ENCODE data around the gene CDIPT. TPM values are rescaled to one million over a fixed set of nuclear protein-coding genes. Genes with fewer than 3 reads are reported as not detected.
A peak's percentile ranks its signal among the peaks of the same experiment; 100 is the strongest.

The CDIPT gene
- total RNA-seq, 1 experiment from 2014 or later, result 42.7 TPM

- CTCF ChIA-PET, result interaction anchor here (0.7 kb wide), 1 partner anchor 35 kb away, joined by 3 read pairs; no protein-coding TSS in a partner anchor
- intact Hi-C loops (cut with micrococcal nuclease), result no loop called here
- no peak for TF ChIP-seq CTCF (IDR thresholded peaks at IDR 0.05; ENCODE audit: unreplicated experiment)
- no TSS peak for BruUV-seq (replicated peaks)
- no peaks in the 10 kb centered on the region for H3K9me3 Mint-ChIP-seq (ENCODE audit: unreplicated experiment)
- no peaks in the 10 kb centered on the region for H3K27me3 Mint-ChIP-seq (ENCODE audit: insufficient read depth, unreplicated experiment)
- no peak overlapping the region for H3K27ac Mint-ChIP-seq (ENCODE audit: low read depth, unreplicated experiment)
- H3K4me1 Mint-ChIP-seq (ENCODE audit: insufficient read depth, unreplicated experiment), result peaks cover 36% of the 10 kb centered on the region
- peak overlapping the region; percentile 34 for H3K4me3 Mint-ChIP-seq (ENCODE audit: unreplicated experiment)
- H3K36me3 Mint-ChIP-seq (ENCODE audit: insufficient read depth, unreplicated experiment), result peaks cover 31% of the 10 kb centered on the region
- no peak for DNase-seq (ENCODE audit: unreplicated experiment)
- POLR2A ChIA-PET, result interaction anchor here (0.6 to 0.7 kb wide), 2 partner anchors 23 to 745 kb away, joined by 3 read pairs; partner anchors contain the start of gene KIF22
These were observed 49.1 kb downstream of the CDIPT start for GRCh38 chr16:29813644-29814562.

- Mint-ChIP-seq H3K27ac (ENCODE audit: low read depth, unreplicated experiment) (no peak overlapping the region), H3K27me3 (ENCODE audit: insufficient read depth, unreplicated experiment) (no peaks in the 10 kb centered on the region), H3K4me1 (ENCODE audit: insufficient read depth, unreplicated experiment) (peaks cover 36% of the 10 kb centered on the region), H3K4me3 (ENCODE audit: unreplicated experiment) (peak overlapping the region; percentile 69), H3K9me3 (ENCODE audit: unreplicated experiment) (no peaks in the 10 kb centered on the region), H3K36me3 (ENCODE audit: insufficient read depth, unreplicated experiment) (peaks cover 31% of the 10 kb centered on the region)
- intact Hi-C loops (cut with micrococcal nuclease), result no loop called here
- CTCF ChIA-PET, result interaction anchor here (0.6 to 0.7 kb wide), 3 partner anchors 36 to 870 kb away, joined by 3 read pairs; no protein-coding TSS in a partner anchor
- no TSS peak for BruUV-seq (replicated peaks)
- TF ChIP-seq CTCF (IDR thresholded peaks at IDR 0.05; ENCODE audit: unreplicated experiment), result no peak
- POLR2A ChIA-PET, result interaction anchor here (0.7 kb wide), 1 partner anchor 746 kb away, joined by 3 read pairs; no protein-coding TSS in a partner anchor
- no peak for DNase-seq (ENCODE audit: unreplicated experiment)
These were observed 50.0 kb downstream of the CDIPT start for GRCh38 chr16:29812754-29813643.

- BruUV-seq (replicated peaks), result no TSS peak
- DNase-seq (ENCODE audit: unreplicated experiment), result no peak
- Mint-ChIP-seq H3K4me1 (ENCODE audit: insufficient read depth, unreplicated experiment) (peaks cover 35% of the 10 kb centered on the region), H3K4me3 (ENCODE audit: unreplicated experiment) (peak within 1 kb of the TSS; percentile 69), H3K27ac (ENCODE audit: low read depth, unreplicated experiment) (peak within 1 kb of the TSS; percentile 40), H3K9me3 (ENCODE audit: unreplicated experiment) (no peaks in the 10 kb centered on the region), H3K36me3 (ENCODE audit: insufficient read depth, unreplicated experiment) (peaks cover 37% of the 10 kb centered on the region), H3K27me3 (ENCODE audit: insufficient read depth, unreplicated experiment) (no peaks in the 10 kb centered on the region)
- POLR2A ChIA-PET, result interaction anchor here (1.0 to 2.0 kb wide), 5 partner anchors 9 to 114 kb away, joined by 4 to 16 read pairs (median 6); partner anchors contain the start of genes KCTD13, KIF22 and MVP
- CTCF ChIA-PET, result interaction anchor here (0.6 to 0.9 kb wide), 2 partner anchors 132 to 618 kb away, joined by 3 read pairs; partner anchors contain the start of gene DCTPP1
- TF ChIP-seq CTCF (IDR thresholded peaks at IDR 0.05; ENCODE audit: unreplicated experiment), result no peak
- intact Hi-C loops (cut with micrococcal nuclease), result no loop called here
These were observed 50.9 kb downstream of the CDIPT start, which contains the start of gene PRRT2 for GRCh38 chr16:29811896-29812665. Gene PRRT2 (plus strand): TSS chr16:29812193. CDS start chr16:29813055, 862 bp downstream.
